Measurements from ENCODE around the gene KLHL29.

KLHL29 gene

DNA sequence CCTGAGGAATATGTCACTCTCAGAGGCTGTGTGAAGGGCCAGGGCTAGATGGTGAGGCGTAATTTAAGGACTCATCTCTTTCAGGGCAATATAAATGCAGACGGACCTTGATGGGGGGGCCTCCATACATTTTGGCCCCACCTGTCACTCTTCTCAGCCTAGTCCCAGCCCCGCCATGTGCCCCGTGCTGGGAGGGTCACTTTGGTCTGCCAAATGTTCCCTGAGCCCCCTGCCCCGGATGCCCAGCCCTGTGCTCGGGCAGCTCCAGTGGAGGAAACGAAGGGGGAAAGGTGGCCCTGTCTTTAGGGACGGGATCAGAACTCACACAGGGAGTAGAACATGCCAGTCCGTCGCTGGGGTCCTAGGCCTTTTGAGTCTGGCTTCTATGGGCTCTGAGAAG lies 168.6 kb downstream of the KLHL29 start:
- DNase-seq (ENCODE audit: low read depth): no peak

DNA sequence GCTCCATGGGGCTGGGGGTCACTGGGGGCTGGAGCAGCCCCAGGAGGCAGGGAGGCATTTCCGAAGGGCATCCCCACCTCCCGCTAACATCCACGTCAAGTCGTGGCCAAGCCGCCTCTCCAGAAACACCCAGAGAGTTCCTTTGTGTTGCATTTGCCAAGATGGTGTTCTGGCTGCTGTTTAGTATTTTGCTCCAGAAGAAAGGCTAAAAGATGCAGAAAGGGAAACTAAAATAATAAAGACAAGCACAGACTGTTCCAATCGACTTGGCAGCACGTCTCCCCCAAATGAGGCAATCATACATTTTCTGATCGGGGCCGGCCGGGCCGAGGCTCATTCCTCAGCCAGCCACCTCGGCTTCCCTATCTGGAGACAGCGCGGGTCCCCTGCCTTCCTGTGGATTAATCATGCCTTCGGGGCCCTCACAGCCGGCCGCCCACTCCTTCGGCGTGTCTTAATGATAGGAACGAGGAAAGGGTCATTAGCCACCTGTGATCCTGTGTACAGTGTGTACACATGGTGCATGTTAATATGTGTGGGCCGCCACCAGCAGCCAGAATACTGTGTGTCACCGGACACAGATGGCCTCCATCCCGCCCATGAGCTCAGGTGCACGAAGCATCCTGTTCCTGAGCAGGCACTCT lies 169.2 kb downstream of the KLHL29 start:
- no peak for DNase-seq (ENCODE audit: low read depth)

DNA sequence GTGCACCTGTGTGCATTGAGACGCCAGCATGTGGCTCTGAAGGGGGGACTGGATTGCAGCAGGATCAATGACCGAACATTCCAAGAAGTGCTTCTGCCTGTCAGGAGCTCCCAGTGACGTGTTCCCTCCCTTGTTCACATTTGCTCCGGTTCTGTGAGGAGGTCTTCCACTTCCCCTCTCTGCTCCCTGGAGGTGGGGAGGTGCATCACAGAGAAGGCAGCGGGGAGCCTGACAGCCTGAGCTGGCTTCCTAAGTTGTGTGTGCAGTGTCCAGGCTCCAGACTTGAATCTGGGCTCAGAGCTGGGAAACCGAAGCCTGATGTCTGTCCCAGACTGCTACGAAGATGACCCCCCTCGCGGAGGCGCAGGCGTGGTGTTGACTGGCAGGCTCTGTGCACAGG lies 171.0 kb downstream of the KLHL29 start:
- no peak for DNase-seq (ENCODE audit: low read depth)

DNA sequence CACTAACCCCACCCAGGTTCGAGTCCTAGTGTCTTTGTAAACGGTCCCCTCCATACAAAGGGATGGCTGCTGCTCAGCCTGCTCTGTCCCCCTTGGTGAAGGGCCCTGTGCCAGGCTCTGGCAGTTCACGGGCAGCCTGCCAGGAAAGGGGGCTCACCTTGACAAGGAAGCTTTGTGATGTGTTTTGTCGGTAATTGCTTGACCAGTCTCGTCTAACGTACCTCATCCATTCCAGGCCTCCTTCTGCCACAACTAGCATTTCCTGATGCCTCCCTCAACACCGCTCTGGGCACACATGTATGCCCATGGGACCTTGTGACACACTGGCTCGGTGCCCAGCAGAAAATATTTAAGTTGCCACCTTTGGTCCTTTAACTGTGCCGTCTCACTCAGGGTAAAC lies 171.9 kb downstream of the KLHL29 start:
- DNase-seq (ENCODE audit: low read depth): no peak

- DNase-seq (ENCODE audit: low read depth): no peak
Measured at GRCh38 chr2:23557455-23557854, 172.5 kb downstream of the KLHL29 start.

DNA sequence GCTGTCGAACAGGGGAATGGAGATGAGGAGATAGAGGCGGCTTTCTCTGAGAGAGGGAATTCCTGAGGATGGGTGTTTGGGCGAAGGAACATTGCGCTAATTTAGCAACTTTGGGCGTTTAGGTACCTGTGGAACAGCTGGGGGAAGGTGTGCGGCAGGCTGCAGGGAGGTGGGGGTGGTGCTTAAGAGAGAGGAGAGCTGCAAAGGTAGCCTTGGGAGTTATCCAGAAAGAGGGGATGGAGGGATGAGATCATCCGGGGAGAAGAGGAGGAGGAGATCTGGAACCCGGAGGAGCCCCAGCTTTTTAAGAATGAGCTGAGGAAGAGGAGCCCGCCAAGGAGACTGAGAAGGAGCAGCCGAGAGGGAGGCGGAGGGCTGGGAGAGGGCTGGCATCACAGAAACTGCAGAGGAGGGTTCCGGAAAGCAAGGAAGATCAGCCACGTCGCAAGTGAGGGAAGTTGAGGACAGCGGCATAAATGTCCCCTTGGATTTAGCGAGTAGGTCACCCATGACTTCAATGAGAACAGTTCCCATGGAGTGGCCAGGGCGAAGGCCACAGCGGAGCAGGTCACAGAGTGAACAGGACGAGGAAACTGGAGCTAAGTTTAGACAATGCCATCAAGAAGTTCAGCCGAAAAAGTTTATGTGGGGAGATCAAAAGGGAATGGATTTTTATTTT lies 174.7 kb downstream of the KLHL29 start:
- no peak for DNase-seq (ENCODE audit: low read depth)

DNA sequence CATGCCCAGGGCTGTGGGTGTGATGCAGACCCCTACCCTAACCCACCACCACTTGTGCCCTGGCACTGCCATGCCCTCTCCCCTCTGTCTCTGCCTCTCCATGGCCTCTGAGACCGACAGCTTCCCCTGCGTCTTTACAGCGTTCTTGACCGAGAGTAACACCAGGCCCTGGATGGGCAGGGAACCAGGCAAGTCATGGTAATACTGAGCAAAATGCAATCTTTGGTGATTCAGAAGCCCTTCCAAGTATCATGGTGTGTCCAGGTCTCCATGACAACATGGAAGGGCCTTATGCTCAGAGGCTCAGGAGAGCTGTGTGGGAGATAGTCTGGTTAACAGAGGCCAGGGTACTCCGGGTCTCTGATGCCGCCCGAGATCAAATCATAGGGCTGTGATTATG lies 176.1 kb downstream of the KLHL29 start:
- DNase-seq (ENCODE audit: low read depth): no peak

DNA sequence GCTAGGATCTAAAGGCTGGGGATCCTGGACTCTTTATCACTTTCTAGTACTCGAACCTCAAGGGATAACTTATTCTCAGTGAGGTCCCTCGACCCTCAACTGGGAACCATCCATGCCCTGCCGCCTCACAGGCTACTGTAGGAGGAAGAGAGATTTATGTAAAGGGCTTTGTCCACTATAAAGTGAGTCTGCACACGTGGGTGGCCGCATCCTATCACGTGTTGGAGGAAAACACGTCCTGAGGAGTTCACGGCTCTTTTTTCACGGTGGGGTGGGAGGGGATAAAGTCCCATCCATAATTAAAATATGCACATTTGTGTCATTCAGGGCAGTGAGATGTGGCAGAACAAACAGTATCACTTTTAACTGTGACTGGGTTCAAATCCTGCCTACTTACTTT lies 176.6 kb downstream of the KLHL29 start:
- DNase-seq (ENCODE audit: low read depth): no peak

- DNase-seq (ENCODE audit: low read depth): no peak
Measured at GRCh38 chr2:23562143-23562542, 177.2 kb downstream of the KLHL29 start.

- no peak for DNase-seq (ENCODE audit: low read depth)
Measured at GRCh38 chr2:23563151-23563550, 178.2 kb downstream of the KLHL29 start.

DNA sequence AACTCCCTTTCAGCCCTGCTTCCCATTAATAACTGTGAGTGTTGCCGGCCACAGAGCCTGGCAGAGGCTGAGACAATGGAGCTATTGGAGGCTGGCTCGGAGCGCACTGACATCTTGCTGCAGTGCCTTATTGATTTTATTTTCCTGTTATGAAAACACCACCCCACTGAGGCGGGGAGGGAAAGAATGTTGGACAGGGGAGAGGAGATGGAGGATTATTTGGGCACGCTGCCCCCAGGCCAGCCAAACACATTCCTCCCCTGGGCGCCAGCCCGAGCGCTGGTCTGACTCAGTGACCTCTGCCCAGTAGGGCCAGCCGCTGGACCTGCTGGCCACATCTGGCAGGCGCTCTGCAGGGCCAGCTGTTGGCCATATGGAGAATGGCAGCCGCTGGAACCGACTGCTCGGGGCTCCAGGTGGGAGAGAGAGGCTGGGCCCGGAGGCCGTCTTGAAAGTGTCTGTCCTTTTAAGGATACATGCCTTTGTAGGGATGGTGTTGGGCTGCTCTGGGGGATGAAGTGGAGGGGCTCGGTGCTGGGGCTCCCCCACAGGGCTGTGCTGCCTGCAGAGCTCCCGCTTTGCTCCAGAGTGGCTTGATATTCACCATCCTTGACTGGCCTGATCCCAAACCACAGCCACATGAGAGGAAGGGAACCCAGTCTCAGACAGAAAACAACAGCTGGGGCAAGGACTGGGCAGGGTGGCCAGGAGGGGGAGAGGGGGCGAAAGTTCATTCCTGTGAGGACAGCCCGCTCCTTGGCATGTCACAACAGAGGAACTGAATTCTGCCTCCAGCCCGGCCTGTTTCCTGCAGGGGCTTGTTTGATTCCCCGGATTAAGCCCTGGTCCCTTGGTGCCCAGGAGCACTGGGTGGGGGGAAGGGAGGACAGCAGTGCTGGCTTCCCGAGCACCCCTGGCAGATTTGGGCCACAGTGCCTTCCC lies 179.0 kb downstream of the KLHL29 start:
- DNase-seq (ENCODE audit: low read depth): no peak

- no peak for DNase-seq (ENCODE audit: low read depth)
Measured at GRCh38 chr2:23564615-23564960, 179.6 kb downstream of the KLHL29 start.

DNA sequence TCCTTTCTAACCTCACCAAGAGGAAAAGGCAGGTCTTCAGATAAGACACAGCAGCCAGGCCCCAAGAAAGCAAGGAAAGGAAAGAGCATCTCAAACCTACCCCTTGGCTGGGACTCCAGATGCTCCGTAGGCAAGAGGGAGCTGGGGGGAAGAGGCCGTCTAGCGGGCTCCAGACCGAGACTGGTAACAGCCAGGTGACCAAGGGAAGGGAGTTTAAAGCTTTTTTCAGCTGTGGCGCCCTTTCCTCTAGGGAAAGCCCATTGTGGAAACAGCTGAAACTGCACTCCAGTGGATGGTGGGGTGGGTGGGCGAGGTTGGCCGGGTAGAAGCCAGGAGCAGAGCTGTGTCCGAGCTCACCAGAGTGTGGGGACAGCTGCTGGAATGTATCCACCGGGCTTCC lies 180.4 kb downstream of the KLHL29 start:
- no peak for DNase-seq (ENCODE audit: low read depth)

DNA sequence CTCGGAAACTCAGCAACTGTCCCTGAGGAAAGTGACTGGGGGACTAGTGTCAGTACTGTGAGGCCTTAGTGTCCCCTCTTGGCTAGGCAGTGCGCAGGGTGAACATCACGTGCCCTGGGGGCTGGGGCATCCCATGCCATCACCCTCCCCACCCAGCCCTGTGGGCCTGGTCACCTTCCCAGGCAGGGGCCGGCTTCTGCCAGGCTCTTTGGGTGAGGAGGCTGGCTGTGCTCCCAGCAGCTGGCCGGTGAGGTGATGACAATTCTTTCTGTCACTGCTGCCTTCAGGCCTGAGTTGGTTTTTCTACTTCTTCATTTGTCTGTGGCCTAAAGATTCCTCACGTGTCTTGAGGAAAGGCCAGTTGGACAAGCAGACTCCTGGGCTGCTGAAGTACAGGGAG lies 180.8 kb downstream of the KLHL29 start:
- DNase-seq (ENCODE audit: low read depth): no peak

DNA sequence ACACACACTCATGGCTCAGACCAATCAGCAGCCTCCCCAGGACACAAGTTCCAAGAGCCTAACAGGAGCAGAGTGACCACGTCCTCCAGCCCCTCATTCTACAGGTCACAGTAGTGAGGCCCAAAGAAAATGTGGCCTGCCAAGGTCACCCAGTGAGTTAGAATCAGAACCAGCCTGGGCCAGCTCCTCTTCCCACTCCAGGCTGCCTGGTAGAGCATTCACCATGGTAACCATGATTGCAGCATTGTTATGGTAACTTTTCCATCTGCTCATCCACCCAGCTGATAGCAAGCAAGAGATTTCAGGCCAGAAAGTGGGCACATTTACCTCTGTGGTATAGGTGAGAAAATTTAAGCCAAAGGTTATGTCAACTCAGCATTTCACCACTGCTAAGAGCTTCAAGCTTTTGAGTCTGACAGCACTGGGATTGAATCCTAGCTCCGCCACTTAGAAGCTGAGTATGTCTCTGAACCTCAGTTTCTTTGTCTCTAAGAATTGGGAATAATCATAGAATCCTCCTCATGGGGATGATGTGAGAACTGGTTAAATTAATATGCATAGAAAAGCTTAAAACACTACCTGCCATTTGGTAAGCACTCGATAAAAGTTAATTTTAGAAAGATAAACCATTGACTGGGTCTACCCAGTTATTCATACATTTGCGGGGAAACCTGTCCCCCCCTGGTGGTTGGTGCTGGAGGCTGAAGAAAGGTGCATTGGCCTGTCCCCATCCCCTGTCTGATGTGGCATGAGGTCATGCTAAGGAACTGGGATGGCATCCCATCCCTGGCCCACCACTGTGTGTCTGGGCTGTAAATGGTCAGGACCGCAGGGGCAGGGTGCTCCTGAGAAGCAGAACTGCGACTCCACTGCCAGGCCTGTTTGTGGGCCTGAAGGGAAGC lies 181.5 kb downstream of the KLHL29 start:
- no peak for DNase-seq (ENCODE audit: low read depth)

- no peak for DNase-seq (ENCODE audit: low read depth)
Measured at GRCh38 chr2:23567161-23567756, 182.3 kb downstream of the KLHL29 start.

DNA sequence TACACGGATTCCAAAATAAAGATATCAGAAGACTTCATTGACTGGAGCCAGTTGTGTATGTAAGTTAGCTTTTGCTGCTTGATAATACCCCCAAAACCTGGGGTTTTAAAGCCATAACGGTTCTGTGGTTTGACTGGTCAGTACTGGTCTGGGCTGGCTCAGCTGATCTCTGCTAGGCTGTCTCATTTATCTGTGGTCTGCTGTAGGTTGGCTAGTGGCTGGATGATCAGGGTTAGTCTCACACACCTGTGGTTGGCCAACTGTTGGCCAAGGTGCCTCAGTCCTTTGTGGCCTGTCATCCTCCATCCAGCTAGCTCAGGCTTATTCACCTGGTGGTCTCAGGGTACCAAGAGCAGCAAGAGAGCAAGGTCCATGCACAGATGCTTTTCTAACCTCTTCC lies 183.2 kb downstream of the KLHL29 start:
- DNase-seq (ENCODE audit: low read depth): no peak

DNA sequence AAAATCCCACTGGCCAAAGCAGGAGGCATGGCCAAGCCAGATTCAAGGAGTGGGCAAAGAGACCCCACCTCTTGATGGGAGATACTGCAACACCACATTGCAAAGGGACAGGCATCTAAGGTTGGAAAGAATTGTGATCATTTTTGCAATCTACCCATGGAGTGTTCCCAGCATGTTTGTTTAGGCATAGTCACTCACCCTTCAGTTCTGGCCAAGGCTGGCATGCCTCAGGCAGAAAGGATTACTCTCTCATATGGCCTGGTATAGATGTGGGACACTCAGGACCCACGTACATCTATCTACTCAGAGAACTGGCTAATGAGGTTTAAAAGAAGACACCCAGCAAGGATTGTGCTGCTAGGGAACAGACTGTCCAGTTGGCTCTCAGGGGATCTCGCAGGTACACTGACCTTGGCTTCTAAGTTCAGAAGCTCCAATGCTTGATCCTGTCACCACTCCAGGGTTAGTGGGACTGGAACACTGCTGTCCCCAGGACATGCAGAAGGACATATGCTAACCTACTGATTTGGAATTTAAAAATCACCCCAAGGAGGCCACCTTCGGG lies 183.7 kb downstream of the KLHL29 start:
- DNase-seq (ENCODE audit: low read depth): no peak

DNA sequence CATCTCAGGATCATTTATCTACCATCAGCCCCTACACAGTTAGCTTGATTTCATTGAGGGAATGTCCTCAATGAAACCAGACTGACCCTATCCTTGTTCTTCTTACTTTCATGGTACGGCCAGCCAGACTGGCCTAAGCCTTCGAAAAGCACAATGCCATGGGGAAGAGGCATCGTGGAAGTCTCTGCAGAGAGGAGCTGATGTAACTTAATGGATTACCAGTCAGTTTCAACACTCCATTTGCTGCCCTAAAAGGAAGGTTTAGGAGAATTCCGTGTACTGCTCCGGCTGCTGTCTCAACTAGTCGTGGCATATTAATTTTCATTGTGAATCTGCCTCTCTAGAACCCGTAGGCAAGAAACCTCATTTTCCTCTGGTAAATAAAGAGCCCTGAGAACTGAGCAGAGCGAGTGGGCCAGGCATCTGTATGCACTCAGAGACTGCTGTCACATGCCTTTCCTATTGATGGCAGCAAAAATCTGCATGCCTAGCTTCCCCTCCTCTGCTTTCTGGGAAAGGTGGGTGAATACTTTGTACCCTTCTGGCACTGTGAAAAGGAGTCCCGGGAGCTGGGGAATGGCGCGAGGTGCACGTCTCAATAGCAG lies 184.9 kb downstream of the KLHL29 start:
- DNase-seq (ENCODE audit: low read depth): no peak

DNA sequence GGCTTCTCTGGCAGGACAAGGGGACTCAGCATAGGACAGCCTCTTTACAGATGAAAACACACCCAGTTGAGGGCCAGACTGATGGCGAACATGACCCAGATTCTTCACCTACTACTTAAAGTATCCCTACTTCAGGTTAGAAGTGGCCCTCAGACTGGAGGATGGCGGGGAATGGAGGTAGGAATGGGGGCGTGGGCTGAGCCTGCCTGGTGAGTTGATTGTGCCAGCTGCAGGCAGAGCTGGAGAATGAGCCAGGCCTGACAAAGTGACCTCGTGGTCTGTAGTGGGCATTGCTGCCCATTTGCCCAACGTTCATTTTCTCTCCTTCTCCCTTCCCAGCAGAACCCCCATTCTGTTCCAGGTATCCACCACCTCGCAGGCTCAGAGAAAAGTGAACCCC lies 186.1 kb downstream of the KLHL29 start:
- DNase-seq (ENCODE audit: low read depth): no peak
